Measurements from ENCODE around the gene C16orf82.

DNA sequence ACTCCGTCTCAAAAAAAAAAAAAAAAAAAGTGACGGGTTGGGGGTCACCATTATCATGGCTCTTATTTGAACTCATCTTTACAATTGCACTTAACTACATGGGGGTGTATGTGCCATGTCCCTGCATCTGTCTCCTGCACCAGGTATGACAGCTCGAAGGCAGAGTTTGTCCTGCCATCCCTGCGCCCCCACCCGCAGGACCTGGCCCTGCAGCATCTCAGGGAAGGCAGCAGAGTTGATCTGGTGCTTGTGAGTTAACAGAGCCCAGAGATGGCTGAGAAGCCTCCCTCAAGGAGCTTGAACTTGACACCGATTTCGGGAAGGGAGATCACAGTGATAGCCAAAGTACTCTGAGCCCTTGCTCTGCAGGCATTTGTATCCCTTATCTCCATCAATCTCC is 44.8 kb downstream of the C16orf82 start:
- TF ChIP-seq, protein P1, sequence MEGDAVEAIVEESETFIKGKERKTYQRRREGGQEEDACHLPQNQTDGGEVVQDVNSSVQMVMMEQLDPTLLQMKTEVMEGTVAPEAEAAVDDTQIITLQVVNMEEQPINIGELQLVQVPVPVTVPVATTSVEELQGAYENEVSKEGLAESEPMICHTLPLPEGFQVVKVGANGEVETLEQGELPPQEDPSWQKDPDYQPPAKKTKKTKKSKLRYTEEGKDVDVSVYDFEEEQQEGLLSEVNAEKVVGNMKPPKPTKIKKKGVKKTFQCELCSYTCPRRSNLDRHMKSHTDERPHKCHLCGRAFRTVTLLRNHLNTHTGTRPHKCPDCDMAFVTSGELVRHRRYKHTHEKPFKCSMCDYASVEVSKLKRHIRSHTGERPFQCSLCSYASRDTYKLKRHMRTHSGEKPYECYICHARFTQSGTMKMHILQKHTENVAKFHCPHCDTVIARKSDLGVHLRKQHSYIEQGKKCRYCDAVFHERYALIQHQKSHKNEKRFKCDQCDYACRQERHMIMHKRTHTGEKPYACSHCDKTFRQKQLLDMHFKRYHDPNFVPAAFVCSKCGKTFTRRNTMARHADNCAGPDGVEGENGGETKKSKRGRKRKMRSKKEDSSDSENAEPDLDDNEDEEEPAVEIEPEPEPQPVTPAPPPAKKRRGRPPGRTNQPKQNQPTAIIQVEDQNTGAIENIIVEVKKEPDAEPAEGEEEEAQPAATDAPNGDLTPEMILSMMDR (IDR thresholded peaks at IDR 0.05): no peak
- TF ChIP-seq CEBPB (IDR thresholded peaks at IDR 0.05): no peak
- TF ChIP-seq, protein P2, sequence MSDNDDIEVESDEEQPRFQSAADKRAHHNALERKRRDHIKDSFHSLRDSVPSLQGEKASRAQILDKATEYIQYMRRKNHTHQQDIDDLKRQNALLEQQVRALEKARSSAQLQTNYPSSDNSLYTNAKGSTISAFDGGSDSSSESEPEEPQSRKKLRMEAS (IDR thresholded peaks at IDR 0.05): no peak
- no peak for TF ChIP-seq ZC3H11A (IDR thresholded peaks at IDR 0.05)
- TF ChIP-seq, protein P3, sequence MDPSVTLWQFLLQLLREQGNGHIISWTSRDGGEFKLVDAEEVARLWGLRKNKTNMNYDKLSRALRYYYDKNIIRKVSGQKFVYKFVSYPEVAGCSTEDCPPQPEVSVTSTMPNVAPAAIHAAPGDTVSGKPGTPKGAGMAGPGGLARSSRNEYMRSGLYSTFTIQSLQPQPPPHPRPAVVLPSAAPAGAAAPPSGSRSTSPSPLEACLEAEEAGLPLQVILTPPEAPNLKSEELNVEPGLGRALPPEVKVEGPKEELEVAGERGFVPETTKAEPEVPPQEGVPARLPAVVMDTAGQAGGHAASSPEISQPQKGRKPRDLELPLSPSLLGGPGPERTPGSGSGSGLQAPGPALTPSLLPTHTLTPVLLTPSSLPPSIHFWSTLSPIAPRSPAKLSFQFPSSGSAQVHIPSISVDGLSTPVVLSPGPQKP (IDR thresholded peaks at IDR 0.05; ENCODE audit: low read depth, low read length): no peak
- TF ChIP-seq POLR2A (IDR thresholded peaks at IDR 0.05; ENCODE audit: low read length): no peak
- TF ChIP-seq ZSCAN20 (CRISPR knock-in tag; IDR thresholded peaks at IDR 0.05): no peak
- TF ChIP-seq TP53 (CRISPR knock-in tag; IDR thresholded peaks at IDR 0.05): no peak
- TF ChIP-seq KDM1A (IDR thresholded peaks at IDR 0.05; ENCODE audit: low read depth): no peak
- TF ChIP-seq MAFK (IDR thresholded peaks at IDR 0.05; ENCODE audit: partially characterized antibody): no peak
- TF ChIP-seq HOXA7 (CRISPR knock-in tag; IDR thresholded peaks at IDR 0.05): no peak
- TF ChIP-seq CBX2 (IDR thresholded peaks at IDR 0.05; ENCODE audit: borderline replicate concordance, low read depth): no peak
